ENCODE measurements around the gene MINDY2.

Gene MINDY2

GRCh38 chr15:58793862-58794261 is 22.8 kb downstream of the MINDY2 start:
- TF ChIP-seq TAF1 (IDR thresholded peaks at IDR 0.05; ENCODE audit: low read depth) (peak; percentile 21; the same call in 1 of the 2 replicates), USF1 (IDR thresholded peaks at IDR 0.05) (no peak), REST (IDR thresholded peaks at IDR 0.05; ENCODE audit: low read depth) (no peak), NFIC (IDR thresholded peaks at IDR 0.05) (peak; percentile 90), FOXM1 (IDR thresholded peaks at IDR 0.05; ENCODE audit: borderline replicate concordance, low read depth) (peak; percentile 92), YY1 (IDR thresholded peaks at IDR 0.05; ENCODE audit: low read depth) (0 out of 2 replicates have a peak, but pooled peaks have one; percentile 50), RAD21 (IDR thresholded peaks at IDR 0.05; ENCODE audit: low read depth) (peak; percentile 16; the same call in 1 of the 2 replicates), CEBPB (IDR thresholded peaks at IDR 0.05) (peak; percentile 67), ZBTB7A (IDR thresholded peaks at IDR 0.05; ENCODE audit: low read depth) (no peak), EGR1 (IDR thresholded peaks at IDR 0.05) (no peak), CREB1 (IDR thresholded peaks at IDR 0.05; ENCODE audit: low read depth) (no peak; the same call in 1 of the 2 replicates), MAX (IDR thresholded peaks at IDR 0.05) (peak; percentile 85), TEAD4 (IDR thresholded peaks at IDR 0.05) (peak; percentile 99), TCF12 (IDR thresholded peaks at IDR 0.05; ENCODE audit: low read depth) (peak; percentile 97), EP300 (IDR thresholded peaks at IDR 0.05; ENCODE audit: borderline replicate concordance) (peak; percentile 96)

- no peak for TF ChIP-seq EP300 (IDR thresholded peaks at IDR 0.05; ENCODE audit: borderline replicate concordance)
- TF ChIP-seq MAX (IDR thresholded peaks at IDR 0.05), result no peak
- no peak for TF ChIP-seq FOXM1 (IDR thresholded peaks at IDR 0.05; ENCODE audit: borderline replicate concordance, low read depth)
- TF ChIP-seq RAD21 (IDR thresholded peaks at IDR 0.05; ENCODE audit: low read depth), result no peak
- TF ChIP-seq CEBPB (IDR thresholded peaks at IDR 0.05), result no peak
- TF ChIP-seq ZBTB7A (IDR thresholded peaks at IDR 0.05; ENCODE audit: low read depth), result no peak
- no peak for TF ChIP-seq REST (IDR thresholded peaks at IDR 0.05; ENCODE audit: low read depth)
- no peak for TF ChIP-seq USF1 (IDR thresholded peaks at IDR 0.05)
- TF ChIP-seq NFIC (IDR thresholded peaks at IDR 0.05), result no peak
- TF ChIP-seq CREB1 (IDR thresholded peaks at IDR 0.05; ENCODE audit: low read depth), result no peak
- no peak for TF ChIP-seq TAF1 (IDR thresholded peaks at IDR 0.05; ENCODE audit: low read depth)
- no peak for TF ChIP-seq TEAD4 (IDR thresholded peaks at IDR 0.05)
- no peak for TF ChIP-seq TCF12 (IDR thresholded peaks at IDR 0.05; ENCODE audit: low read depth)
- TF ChIP-seq EGR1 (IDR thresholded peaks at IDR 0.05), result no peak
- TF ChIP-seq YY1 (IDR thresholded peaks at IDR 0.05; ENCODE audit: low read depth), result no peak
Observed at GRCh38 chr15:58795825-58796224, 24.7 kb downstream of the MINDY2 start.

GRCh38 chr15:58797505-58797904 is 26.4 kb downstream of the MINDY2 start:
- TF ChIP-seq YY1 (IDR thresholded peaks at IDR 0.05; ENCODE audit: low read depth) (no peak), ZBTB7A (IDR thresholded peaks at IDR 0.05; ENCODE audit: low read depth) (no peak), EP300 (IDR thresholded peaks at IDR 0.05; ENCODE audit: borderline replicate concordance) (no peak), MAX (IDR thresholded peaks at IDR 0.05) (no peak), TAF1 (IDR thresholded peaks at IDR 0.05; ENCODE audit: low read depth) (no peak), CEBPB (IDR thresholded peaks at IDR 0.05) (no peak), CREB1 (IDR thresholded peaks at IDR 0.05; ENCODE audit: low read depth) (no peak), FOXM1 (IDR thresholded peaks at IDR 0.05; ENCODE audit: borderline replicate concordance, low read depth) (no peak), EGR1 (IDR thresholded peaks at IDR 0.05) (no peak), NFIC (IDR thresholded peaks at IDR 0.05) (no peak), USF1 (IDR thresholded peaks at IDR 0.05) (no peak), TEAD4 (IDR thresholded peaks at IDR 0.05) (no peak), TCF12 (IDR thresholded peaks at IDR 0.05; ENCODE audit: low read depth) (no peak), REST (IDR thresholded peaks at IDR 0.05; ENCODE audit: low read depth) (no peak), RAD21 (IDR thresholded peaks at IDR 0.05; ENCODE audit: low read depth) (no peak)
